ENCODE data around the gene TMEM121. TPM values are rescaled to one million over a fixed set of nuclear protein-coding genes. Genes with fewer than 3 reads are reported as not detected.
A peak's percentile ranks its signal among the peaks of the same experiment; 100 is the strongest.

TMEM121 gene
- total RNA-seq, 2 donors from 2014 or later, result 11.1 to 15.7 TPM

DNA sequence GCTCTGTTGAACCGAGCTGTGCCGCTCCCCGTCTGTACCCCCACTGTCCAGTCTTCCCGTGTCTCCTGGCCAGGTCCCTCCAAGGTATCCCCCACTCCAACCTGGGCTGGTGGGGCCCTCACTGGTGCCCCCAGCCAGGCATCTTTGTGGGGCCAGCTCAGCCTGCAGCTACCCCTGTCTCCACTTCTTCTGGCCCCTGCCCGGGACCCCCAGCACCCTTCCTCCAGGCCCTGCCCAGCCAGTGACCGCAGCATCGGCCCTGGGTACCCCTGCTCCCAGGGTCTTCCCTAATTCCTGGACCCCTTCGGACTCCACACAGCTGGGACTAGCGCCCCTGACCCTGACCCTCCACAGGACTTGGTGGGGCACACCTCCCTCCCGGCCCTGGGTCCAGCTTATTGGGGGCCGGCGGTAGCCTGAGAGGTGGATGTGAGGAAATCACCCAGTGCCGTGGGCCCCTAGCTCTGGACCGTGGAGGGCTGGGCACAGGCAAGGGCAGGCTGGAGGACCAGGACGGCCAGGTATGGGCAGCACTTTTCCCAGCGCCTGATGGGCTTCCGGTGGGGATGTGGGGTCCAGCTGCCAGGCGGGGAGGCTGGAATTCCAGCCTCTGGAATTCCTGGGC lies 43.8 kb upstream of the TMEM121 start:
- peak overlapping the region; percentile 78 to 81 for H3K27ac ChIP-seq
- H3K4me1 ChIP-seq (replicated peaks), result peaks cover 23% of the 10 kb centered on the region
- TF ChIP-seq, protein P1, sequence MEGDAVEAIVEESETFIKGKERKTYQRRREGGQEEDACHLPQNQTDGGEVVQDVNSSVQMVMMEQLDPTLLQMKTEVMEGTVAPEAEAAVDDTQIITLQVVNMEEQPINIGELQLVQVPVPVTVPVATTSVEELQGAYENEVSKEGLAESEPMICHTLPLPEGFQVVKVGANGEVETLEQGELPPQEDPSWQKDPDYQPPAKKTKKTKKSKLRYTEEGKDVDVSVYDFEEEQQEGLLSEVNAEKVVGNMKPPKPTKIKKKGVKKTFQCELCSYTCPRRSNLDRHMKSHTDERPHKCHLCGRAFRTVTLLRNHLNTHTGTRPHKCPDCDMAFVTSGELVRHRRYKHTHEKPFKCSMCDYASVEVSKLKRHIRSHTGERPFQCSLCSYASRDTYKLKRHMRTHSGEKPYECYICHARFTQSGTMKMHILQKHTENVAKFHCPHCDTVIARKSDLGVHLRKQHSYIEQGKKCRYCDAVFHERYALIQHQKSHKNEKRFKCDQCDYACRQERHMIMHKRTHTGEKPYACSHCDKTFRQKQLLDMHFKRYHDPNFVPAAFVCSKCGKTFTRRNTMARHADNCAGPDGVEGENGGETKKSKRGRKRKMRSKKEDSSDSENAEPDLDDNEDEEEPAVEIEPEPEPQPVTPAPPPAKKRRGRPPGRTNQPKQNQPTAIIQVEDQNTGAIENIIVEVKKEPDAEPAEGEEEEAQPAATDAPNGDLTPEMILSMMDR (IDR thresholded peaks at IDR 0.05), result no peak
- no peak for TF ChIP-seq POLR2A (IDR thresholded peaks at IDR 0.05)
- TF ChIP-seq POLR2AphosphoS5 (IDR thresholded peaks at IDR 0.05), result no peak
- H3K9me3 ChIP-seq, result no peaks in the 10 kb centered on the region
- no peaks in the 10 kb centered on the region for H3K36me3 ChIP-seq
- intact Hi-C loops (cut with DNase I), result loop anchor here (5.0 kb wide), 1 partner anchor 165 kb away; no protein-coding TSS in a partner anchor
- DNase-seq (ENCODE audit: low spot score), result no peak
- peaks cover under 1% of the 10 kb centered on the region for H3K27me3 ChIP-seq (replicated peaks; ENCODE audit: insufficient read depth)
- no peak overlapping the region for H3K4me3 ChIP-seq
- whole genome bisulfite sequencing, result 69% methylated on average over 18 of the region's 18 CpGs

- 38% methylated on average over 15 of the region's 18 CpGs for WGBS
- intact Hi-C loops (cut with DNase I), result loop anchor here (5.0 kb wide), 1 partner anchor 166 kb away; no protein-coding TSS in a partner anchor
- no peak for DNase-seq (ENCODE audit: low spot score)
These were observed 42.9 kb upstream of the TMEM121 start for GRCh38 chr14:105483300-105484068.

DNA sequence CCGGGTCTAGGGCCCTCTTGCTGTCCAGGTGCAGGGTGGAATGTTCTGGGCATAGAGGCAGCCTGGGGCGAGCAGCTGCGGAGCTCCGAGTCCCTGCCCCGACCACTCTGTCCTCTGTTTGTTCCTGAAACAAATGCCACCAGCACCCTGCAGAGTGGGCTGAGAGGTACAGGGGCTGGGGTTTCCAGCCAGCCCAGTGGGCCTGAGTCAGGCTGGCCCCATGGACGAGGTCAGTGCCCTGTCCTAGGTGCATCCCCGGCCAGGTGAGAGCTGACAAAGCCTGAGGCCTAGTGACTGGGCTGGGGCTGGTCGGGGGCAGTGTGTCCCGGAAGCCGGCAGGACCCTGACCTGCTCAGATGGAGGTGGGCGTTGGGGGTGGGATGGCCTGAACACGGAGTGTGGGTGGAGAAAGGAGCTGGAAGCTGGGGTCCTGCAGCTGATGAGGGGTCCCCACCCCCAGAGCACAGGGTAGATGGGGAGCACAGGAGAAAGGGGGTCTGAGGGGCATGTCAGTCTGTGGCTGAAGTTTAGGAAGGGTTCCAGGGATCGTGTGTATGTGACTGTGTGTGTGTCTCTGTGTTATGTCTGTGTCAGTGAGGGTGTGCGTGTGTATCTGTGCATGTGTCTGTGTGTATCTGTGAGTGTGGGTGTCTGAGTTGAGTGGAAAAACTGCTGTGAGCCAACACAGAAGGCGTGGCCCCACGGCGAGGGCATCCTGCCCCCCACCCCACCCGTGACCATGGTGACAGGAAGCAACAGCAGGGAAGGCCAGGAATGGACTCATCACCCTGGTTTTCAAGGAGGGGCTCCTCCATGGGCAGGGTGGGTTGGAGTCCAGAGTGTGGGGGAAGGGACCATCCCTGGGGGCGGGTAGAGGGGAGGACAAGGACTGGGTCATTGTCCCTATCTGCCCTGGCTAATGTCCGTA lies 42.0 kb upstream of the TMEM121 start:
- no peak overlapping the region for H3K4me3 ChIP-seq
- H3K27me3 ChIP-seq (replicated peaks; ENCODE audit: insufficient read depth), result peaks cover 4% of the 10 kb centered on the region
- intact Hi-C loops (cut with DNase I), result loop anchor here (5.0 kb wide), 1 partner anchor 167 kb away; no protein-coding TSS in a partner anchor
- no peak overlapping the region for H3K27ac ChIP-seq
- H3K4me1 ChIP-seq (replicated peaks), result peaks cover 25% of the 10 kb centered on the region
- no peaks in the 10 kb centered on the region for H3K9me3 ChIP-seq
- DNase-seq (ENCODE audit: low spot score), result no peak
- WGBS, result 66% methylated on average over 13 of the region's 20 CpGs
- no peak for TF ChIP-seq POLR2AphosphoS5 (IDR thresholded peaks at IDR 0.05)
- TF ChIP-seq, protein P1 (IDR thresholded peaks at IDR 0.05), result no peak
- TF ChIP-seq POLR2A (IDR thresholded peaks at IDR 0.05), result no peak
- no peaks in the 10 kb centered on the region for H3K36me3 ChIP-seq

More at GRCh38 chr14:105483300-105484068, 42.9 kb upstream of the TMEM121 start:
- H3K4me3 ChIP-seq, result no peak overlapping the region
- H3K9me3 ChIP-seq, result no peaks in the 10 kb centered on the region
- no peak for TF ChIP-seq POLR2AphosphoS5 (IDR thresholded peaks at IDR 0.05)
- TF ChIP-seq, protein P1 (IDR thresholded peaks at IDR 0.05), result no peak
- peak; percentile 20 for TF ChIP-seq POLR2A (IDR thresholded peaks at IDR 0.05)
- no peaks in the 10 kb centered on the region for H3K36me3 ChIP-seq
- peaks cover 4% of the 10 kb centered on the region for H3K27me3 ChIP-seq (replicated peaks; ENCODE audit: insufficient read depth)
- H3K27ac ChIP-seq, result peak overlapping the region; percentile 78 to 81
- peaks cover 23% of the 10 kb centered on the region for H3K4me1 ChIP-seq (replicated peaks)

DNA sequence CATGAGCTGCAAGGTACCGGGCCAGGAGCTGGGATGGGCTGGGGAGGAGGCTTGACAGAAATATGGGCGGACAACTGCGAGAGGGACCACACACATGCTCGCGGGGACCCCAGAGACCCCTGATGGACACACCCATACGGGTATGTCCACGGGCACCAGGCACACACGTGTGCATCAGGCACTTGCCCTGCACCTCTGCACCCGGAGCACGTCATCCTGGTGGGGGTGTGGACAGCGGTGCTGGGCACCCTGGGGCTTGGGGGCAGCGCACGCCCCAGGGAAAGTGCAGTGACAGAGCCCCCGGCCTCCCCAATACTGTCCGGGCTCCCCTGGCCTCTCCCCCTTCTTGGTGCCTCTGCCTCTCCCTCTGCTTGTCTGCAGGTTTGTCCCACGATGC lies 41.4 kb upstream of the TMEM121 start:
- Histone ChIP-seq H3K27me3 (replicated peaks; ENCODE audit: insufficient read depth) (peaks cover 4% of the 10 kb centered on the region), H3K9me3 (no peaks in the 10 kb centered on the region), H3K4me1 (replicated peaks) (peaks cover 27% of the 10 kb centered on the region), H3K36me3 (no peaks in the 10 kb centered on the region), H3K4me3 (no peak overlapping the region), H3K27ac (no peak overlapping the region)
- WGBS, result 87% methylated on average over 16 of the region's 16 CpGs
- intact Hi-C loops (cut with DNase I), result loop anchor here (5.0 kb wide), 1 partner anchor 168 kb away; no protein-coding TSS in a partner anchor
- DNase-seq (ENCODE audit: low spot score), result no peak
- TF ChIP-seq POLR2AphosphoS5 (IDR thresholded peaks at IDR 0.05), result no peak
- TF ChIP-seq, protein P1 (IDR thresholded peaks at IDR 0.05), result no peak

Data from prostate gland (tissue), 2 donors.